GM19043 (cell line): ENCODE measurements around the gene DMTF1.
"Not testable (repeated sequence)": the region's sequence is repeated elsewhere in the genome, so short reads cannot be mapped to it uniquely, and the experiment has no call there.

ENCODE experiments used
- ATAC-seq: cut with Tn5 transposase; IDR thresholded peaks from one replicate; pipeline ENCODE4 v1.9.1; 2021; ENCODE audit warnings: low read depth; ENCODE audit not compliant: unreplicated experiment

The DMTF1 gene

DNA sequence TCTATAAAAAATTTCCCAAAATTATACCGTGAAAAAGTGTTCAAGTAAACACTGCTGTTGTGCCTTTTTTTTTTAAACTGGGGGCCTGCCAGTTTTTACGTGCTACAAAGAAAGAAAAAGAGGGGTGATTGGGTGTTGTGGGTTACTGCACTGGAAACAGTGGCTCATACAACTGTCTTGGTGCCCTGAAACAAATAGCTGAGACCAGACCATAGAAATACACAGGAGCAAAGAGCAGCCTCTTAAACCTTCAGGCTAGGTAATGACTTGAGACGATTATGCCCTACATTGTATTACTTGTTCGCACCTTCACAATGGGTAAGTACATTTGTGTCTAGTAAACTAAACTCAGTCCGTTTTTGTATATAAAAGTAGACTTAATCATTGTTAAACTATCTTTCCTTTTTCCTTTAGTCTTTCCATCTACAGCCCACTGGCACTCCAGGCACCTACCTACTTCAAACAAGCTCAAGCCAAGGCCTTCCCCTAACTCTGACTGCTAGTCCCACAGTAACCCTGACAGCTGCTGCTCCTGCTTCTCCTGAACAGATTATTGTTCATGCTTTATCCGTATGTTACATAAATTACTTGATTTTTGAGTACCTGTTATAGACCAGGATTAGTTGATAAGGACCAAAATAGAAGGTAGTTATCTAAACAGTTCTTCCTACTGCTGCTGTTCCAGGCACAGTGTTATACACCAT is 40.7 kb downstream of the DMTF1 start:
- ATAC-seq, result no peak

DNA sequence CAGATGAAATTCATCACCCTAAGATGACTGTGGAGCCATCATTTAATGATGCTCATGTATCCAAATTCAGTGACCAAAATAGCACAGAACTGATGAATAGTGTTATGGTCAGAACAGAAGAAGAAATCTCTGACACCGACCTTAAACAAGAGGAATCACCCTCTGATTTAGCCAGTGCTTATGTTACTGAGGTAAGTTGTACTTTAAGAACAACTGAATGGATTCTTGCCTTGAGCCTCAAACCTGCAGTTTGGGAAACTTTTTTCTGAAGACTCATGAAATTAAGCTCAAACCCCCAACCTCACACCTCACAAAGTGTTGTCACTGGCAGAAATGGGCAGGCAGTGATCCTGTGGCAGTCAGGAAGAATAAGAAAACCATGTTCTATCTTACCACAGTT is 41.7 kb downstream of the DMTF1 start:
- no peak for ATAC-seq

DNA sequence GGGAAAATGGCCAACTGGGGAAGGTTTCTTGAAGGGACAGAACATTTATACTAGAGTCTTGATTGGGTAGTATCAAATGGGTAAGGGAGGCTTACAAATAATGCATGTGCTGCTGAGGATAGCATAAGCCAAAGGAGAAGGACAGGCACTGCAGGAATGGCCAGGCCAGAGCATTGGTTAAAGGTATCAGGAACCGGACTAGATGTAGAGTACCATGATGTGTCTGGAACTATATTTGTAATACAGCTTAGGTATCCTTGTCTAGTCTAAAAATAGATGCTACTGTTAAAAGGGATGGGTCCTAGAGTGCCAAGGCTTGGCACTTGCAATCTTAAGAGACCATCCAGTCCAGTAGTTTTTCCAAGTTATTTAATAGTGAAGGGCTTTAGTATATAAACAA is 47.0 kb downstream of the DMTF1 start:
- ATAC-seq, result no peak

DNA sequence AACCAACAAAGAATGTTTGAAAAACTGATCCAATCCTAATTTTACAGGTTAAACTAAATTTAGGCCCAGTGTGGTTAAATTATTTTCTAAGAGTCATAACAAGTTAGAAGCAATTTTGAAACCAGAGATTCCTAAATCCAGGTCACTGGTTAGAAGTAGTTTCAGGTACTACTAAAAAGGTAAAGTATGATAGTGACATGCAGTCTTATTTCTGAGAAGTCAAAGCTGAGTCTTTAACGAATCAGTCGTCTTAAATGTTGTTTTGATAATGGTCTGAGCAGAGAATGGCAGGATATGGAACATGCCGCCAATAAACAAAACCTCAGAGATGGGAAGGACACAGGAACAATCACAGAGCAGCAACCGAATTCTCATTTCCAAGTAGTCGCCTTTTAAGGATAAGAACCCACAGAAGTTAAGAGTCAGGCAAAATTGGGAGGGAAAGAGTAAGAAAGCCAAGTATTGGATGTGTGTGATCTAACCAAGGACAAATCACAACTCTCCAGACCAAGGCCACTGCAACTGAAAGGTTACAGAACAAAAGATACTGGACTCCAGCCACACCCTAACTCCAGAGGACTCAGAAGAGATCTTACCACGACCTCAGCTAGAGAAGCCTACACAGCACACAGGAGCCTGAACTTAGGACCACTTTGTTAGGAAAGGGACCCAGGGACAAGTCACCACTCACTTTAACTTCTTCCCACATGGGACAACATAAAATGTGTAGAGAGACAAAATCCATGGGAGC is 47.6 kb downstream of the DMTF1 start:
- no peak for ATAC-seq

DNA sequence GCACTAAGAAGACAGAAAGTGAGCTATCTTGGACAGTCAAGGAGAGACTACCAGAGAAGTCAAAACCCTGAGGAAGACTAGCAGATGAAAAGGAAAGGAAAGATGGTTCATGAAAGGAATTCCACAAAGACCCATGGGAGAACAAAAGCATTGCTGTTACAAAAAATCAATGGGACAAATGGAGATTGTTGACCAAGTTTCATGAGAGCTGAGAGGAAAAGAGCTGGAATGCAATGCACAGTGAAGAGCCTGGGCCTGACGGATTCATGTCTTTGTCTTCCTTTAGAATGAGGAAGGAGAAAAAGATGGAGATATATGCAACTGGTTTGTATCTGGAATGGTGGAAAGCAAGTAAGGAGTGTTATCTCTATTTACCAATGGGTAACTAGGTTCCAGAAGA is 50.0 kb downstream of the DMTF1 start:
- ATAC-seq, result no peak

DNA sequence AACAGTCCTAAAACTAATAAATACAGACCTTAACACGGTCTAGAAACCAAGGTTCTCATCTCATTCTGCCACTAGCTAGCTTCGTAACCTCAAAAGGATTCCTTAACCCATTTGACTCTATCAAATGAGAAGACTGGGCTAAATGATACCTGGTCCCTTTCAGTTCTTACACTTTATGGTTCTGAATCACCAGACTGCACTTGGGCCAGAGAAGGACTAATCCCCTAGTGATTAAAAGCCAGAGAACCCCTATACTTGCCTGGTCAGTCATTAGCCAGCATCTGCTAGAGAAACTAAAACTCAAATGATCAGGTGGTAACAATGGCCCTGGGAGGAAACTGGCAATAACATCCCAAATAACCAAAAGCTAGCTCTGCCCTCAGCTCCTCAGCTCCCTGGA is 50.5 kb downstream of the DMTF1 start:
- ATAC-seq, result no peak

DNA sequence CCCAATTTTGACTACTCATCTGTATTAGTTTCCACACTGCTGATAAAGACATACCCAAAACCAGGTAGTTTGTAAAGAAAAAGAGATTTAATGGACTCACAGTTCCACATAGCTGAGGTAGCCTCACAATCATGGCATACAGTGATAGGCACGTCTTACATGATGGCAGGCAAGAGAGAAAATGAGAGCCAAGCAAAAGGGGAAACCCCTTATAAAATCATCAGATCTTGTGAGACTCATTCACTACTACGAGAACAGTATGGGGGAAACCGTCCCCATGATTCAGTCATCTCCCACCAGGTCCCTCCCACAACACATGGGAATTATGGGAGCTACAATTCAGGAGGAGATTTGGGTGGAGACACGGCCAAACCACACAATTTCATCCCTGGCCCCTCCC is 51.7 kb downstream of the DMTF1 start:
- ATAC-seq, result not testable (repeated sequence)

DNA sequence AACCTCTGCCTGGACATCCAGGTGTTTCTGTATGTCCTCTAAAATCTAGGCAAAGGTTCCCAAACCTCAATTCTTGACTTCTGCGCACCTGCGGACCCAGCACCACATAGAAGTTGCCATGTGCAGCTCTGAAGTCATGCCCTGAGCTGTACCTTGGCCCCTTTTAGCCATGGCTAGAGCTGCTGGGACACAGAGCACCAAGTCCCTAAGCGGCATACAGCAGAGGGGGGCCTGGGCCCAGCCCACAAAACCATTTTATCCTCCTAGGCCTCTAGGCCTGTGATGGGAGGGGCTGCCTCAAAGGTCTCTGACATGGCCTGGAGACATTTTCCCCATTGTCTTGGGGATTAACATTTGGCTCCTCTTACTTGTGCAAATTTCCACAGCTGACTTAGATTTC is 52.7 kb downstream of the DMTF1 start:
- ATAC-seq, result no peak

DNA sequence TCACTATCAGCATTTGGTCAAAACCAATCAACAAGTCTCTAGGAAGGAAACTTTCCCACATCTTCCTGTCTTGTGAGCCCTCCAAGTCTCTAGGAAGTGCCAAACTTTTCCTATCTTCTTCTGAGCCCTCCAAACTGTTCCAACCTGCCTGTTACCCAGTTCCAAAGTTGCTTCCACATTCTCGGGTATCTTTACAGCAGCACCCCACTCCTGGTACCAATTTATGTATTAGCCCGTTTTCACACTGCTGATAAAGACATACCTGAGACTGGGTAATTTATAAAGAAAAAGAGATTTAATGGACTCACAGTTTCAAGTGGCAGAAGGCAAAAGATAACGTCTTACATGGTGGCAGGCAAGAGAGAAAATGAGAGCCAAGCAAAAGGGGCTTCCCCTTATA is 53.4 kb downstream of the DMTF1 start:
- not testable (repeated sequence) for ATAC-seq

DNA sequence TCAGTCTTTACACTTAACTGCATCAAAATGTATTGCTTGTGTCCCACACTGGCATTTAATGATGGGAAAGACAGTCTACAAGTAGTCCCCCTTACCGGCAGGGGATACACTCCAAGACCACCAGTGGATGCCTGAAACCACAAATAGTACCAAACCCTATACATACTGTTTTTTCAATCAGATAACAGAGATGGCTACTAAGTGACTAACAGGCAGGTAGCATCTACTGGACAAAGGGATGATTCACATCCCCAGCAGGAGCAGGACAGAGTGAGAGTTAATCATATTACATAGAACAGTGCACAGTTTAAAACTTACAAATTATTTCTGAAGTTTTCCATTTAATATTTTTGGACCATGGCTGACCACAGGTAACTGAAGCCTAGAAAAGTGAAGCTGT is 54.1 kb downstream of the DMTF1 start:
- no peak for ATAC-seq

DNA sequence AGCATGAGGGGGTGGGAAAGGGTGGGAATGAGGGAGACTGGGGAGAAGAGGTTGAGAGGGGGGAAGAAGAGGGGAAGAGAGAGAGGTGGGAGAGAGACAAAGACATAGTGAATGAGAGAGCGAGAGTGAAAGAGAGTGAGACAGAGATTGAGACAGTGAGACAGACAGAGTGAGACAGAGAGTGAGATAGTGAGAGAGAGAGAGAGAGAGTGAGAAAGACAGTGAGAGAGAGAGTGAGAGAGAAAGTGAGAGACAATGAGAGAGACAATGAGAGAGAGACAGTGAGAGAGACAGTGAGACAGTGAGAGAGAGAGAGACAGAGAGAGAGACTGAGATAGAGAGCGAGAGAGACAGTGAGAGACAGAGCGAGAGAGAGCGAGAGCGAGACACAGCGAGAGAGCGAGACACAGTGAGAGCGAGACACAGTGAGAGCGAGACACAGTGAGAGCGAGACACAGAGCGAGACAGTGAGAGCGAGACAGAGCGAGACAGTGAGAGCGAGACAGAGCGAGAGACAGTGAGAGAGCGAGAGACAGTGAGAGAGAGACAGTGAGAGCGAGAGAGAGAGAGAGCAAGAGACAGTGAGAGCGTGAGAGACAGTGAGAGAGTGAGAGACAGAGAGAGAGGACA is 57.2 kb downstream of the DMTF1 start:
- no peak for ATAC-seq

DNA sequence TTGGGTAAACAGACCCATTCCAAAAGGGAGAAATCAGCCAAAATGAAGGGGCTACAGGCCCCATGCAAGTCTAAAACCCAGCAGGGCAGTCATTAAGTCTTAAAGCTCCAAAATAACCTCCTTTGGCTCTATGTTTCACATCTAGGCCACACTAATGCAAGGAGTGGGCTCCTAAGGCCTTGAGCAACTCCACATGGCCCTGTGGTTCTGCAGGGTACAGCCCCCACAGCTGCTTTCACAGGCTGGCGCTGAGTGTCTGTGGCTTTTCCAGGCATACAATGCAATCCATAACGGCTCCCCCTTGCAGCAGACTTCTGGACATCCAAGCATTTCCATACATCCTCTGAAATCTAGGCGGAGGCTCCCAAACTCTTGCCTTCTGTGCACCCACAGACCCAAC is 58.3 kb downstream of the DMTF1 start:
- no peak for ATAC-seq

DNA sequence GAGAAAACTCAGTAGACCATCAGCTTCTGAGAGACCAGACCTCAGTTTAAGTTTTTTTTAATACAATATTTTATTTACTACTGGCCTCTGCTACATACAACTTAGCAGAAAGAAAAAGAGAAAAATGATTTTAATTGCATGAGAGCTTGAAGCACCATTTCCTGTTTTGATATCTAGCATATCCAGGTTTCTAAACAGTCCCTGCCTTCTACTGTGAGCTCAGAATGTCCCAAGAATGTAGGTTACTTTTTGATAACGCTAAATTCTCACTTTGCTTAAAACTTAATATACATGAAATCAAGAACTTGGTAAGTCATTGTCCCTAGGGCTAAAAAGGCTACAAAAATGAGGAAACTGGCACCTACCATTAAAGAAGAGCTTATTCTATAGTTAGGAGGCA is 60.2 kb downstream of the DMTF1 start:
- ATAC-seq, result no peak

DNA sequence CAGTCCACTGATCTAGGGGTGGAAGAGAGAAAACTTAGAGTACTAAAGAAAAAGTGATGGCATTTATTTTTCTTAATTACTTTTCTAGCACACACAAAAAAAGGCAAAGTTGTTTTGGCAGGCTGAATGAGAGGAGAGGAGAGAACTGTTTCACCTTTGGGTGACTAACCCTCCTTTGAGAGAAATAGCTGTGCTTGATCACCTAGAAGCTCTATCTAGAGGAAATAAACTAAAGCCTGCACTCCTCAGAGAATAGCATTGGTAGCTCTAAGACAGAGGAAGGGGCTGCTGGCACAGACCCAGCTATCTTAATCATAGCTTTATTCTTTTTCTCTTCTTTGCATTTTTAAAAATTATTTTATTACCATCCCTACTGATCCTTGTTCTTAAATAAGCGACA is 61.0 kb downstream of the DMTF1 start:
- ATAC-seq, result no peak

DNA sequence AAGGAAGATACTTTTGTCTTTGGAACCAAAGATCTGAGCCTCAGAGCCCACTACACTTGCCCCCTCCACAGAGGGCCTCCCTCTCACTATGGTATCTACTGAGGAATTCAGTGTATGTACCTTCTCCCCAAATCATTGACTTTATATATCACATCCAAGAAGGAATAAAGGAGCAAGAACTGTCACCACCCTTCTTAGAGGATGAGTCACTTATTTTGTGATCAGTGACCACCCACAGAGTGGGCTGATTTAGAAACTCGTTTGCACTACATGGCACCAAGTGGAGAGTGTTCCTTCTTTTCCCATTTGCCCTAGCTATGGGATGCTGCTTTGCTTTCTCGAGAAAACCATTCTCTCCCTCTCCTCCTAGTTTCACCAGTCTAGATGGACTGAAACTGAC is 61.6 kb downstream of the DMTF1 start:
- no peak for ATAC-seq

DNA sequence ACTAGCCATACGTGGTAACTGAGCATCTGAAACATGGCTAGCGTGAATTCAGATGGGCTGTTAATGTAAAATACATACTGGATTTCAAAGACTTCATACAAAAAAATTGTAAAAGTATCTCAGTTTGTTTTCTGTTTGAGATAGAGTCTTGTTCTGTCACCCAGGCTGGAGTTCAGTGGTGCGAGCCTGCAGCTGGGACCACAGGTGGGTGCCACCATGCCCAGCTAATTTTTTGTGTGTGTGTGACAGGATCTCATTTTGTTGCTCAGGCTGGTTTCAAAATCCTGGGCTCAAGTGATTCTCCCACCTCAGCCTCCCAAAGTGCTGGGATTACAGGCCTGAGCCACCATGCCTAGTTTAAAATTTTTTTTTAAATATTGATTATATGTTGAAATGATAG is 62.8 kb downstream of the DMTF1 start:
- ATAC-seq, result no peak

DNA sequence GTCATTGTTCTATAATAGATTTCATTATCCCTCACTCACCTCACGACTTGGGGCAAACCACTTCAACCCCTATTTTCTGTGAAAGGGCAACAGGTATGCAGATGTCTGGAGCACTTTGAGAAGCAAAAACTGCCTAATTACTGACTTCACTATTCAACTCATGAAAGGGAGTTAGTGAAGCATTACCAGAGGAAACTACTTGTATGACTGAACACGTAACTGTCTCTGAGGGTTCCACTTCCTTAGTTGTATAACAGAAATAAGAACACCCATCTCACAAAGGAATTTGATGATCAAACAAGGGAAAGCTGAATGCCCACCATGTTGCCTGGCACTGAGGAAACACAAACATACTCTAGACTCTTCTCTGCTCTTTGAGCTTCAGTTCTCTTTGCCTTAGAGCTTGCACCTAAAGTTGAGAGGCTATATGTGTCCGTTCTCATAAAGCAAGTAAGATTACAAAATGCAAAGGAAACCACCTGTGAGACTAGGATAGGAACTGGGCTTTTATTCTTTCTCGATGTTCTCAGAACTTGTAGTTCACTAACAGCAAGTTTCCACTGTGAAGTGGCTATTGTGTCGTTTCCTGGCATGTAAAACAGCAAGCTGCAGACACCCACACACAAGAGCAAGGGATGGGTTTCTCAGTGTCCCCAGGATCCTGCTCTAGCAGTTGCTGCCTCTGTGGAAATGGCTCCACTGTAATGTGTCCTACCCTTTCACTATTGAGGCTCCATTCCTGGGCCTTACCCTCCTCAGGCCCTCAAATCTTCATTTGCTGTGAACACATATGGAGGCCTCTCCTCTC is 64.7 kb downstream of the DMTF1 start:
- ATAC-seq, result peak; percentile 48

DNA sequence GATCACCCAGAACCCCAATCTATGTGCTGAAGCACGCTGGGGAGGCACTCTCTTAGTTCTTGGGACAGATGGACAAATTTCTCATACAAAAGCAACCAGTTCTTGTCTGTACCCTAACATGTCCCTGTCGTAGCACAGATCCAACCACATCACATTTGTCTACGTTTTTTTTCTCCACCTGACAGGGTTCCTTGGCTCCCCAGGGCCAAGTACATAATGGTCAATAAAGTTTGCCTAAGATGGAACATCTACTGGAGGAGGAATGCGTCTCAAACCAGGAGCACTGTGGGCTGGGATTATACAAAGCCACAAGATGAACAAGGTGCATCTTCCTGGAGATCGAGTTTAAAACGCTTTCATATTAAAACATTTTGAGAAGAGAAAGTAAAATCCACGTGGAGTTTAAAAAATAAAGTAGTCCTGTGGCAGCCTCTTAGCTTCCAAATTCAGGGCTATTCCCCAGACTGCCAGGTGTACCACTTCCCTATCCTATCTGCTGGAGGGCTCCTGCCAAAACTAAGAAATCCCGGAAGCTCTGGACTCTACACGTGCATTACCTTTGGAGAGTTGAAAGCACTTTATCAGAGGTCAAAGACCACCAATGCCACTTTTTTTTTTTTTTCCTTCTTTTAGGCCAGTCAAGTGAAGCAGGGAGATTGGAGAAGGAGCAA is 65.9 kb downstream of the DMTF1 start:
- ATAC-seq, result no peak

DNA sequence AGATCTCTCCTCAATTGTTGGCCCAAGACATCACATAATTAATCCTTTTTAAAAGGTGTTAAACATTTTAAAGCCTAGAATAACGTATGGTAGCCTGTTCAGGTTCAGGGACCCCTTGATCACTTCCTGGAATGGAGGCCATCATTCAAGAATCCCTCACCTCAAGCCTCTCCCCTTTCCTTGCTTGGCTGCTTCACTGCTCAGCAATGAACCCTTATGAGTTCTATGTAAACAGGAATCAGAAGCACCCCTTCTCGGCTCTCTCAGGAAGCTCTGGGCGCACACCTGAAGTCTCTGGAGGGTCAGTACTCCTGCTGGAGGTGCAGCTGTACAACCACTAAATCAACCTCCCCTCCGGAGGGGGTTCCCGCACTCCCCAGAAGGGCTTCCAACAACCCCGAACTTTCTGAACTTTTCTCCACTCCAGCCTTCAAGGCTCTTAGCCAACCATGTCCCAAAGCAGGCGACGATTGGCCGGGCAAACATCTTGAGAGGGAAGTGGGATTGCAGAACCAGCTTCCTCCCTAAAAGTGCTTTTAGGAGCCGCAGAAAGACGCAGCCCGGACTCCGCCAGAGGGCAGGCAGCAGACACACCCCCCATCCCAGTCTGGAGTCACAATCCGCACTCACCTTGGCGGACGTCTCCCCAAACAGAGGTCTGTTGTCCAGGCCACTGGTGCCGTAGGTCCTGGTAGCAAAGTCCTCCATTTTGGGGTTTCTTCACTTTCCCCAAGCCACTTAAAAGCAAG is 66.7 kb downstream of the DMTF1 start:
- ATAC-seq, result peak; percentile 7

DNA sequence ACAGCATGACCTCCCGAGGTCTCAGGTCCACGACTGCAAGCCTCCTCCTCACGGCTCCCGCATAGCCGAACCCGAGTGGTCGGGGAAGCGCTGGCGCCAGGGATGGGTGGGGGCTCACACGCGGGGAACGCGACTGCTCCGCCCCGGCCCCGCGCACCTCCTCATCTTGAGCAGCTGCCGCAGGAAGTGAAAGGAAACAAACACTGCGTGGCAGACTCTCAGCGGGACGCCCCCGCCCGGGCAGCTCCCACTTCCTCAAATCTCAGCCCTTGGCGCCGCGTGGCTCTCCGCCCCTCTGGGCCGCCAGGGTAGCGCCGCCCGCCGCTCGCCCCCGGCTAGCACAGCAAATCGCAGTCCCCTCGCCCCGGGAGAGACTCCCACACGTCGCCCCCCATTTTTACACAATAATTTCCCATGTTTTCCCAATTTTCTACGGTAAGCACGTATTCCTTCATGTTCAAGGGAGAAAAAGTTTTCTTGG is 67.3 kb downstream of the DMTF1 start, which contains the start of gene TMEM243:
TMEM243 (minus strand) TSS at position 188 of the 481 bp plus-strand sequence. CDS start 229 bp downstream, outside the sequence.
- ATAC-seq, result peak; percentile 40
